H1 (cell line): ENCODE results near the gene UNK. TPM values are rescaled to one million over a fixed set of nuclear protein-coding genes. Genes with fewer than 3 reads are reported as not detected.

Experiments
- ASH2L ChIP-seq: fragments of 200-600, 300-600 bp; sonication (generic); IDR thresholded peaks from one replicate; pipeline ENCODE4 v1.7.1; 2017; ENCODE audit warnings: low read length
- BRCA1 ChIP-seq: IDR thresholded peaks from 2 replicates; pipeline ENCODE4 v1.6.1; 2012; ENCODE audit warnings: low read depth, low read length, improper control_type of control experiment
- GABPA ChIP-seq: IDR thresholded peaks from 2 replicates; pipeline ENCODE4 v1.6.1; 2011; ENCODE audit warnings: mild to moderate bottlenecking, low read length, moderate library complexity, borderline replicate concordance; ENCODE audit not compliant: insufficient read depth
- GTF2F1 ChIP-seq: IDR thresholded peaks from 2 replicates; pipeline ENCODE4 v1.6.1; 2012; ENCODE audit warnings: low read depth, low read length, improper control_type of control experiment, borderline replicate concordance
- HDAC2 ChIP-seq, 2 experiments: fragments of 300-600 bp in 1 of 2; sonication (generic) in 1 of 2; IDR thresholded peaks; 2 replicates each; pipeline ENCODE4 v1.6.1; 2011 to 2012; ENCODE audit warnings: low read depth in 2 of 2, low read length in 2 of 2, mild to moderate bottlenecking in 2 of 2, moderate library complexity in 2 of 2, borderline replicate concordance in 1 of 2, inconsistent platforms in 1 of 2
- JUN ChIP-seq: IDR thresholded peaks from 2 replicates; pipeline ENCODE4 v1.6.1; 2011; ENCODE audit warnings: low read depth, mild to moderate bottlenecking, improper control_type of control experiment, low read length
- KDM1A ChIP-seq: fragments of 200-600, 300-600 bp; sonication (generic); IDR thresholded peaks from 2 replicates; pipeline ENCODE4 v1.7.1; 2016; ENCODE audit warnings: mild to moderate bottlenecking, low read length, borderline replicate concordance
- NANOG ChIP-seq: IDR thresholded peaks from 2 replicates; pipeline ENCODE4 v1.6.1; 2011; ENCODE audit warnings: low read length, low read depth, mild to moderate bottlenecking, inconsistent platforms; ENCODE audit not compliant: insufficient read depth, poor library complexity, severe bottlenecking
- POU5F1 ChIP-seq: IDR thresholded peaks from 2 replicates; pipeline ENCODE4 v1.6.1; 2011; ENCODE audit warnings: low read depth, mild to moderate bottlenecking, low read length, moderate library complexity
- RAD21 ChIP-seq, 2 experiments: IDR thresholded peaks in 1 of 2; conservative IDR thresholded peaks in 1 of 2; 2 replicates each; pipeline ENCODE4 v1.6.1; 2011; ENCODE audit warnings: low read depth in 2 of 2, low read length in 2 of 2, improper control_type of control experiment in 1 of 2, inconsistent platforms in 1 of 2, mild to moderate bottlenecking in 1 of 2, moderate library complexity in 1 of 2
- RXRA ChIP-seq: IDR thresholded peaks from 2 replicates; pipeline ENCODE4 v1.6.1; 2011; ENCODE audit warnings: low read depth, mild to moderate bottlenecking, low read length, moderate library complexity; ENCODE audit not compliant: insufficient read depth
- SAP30 ChIP-seq: fragments of 300-600 bp; sonication (generic); IDR thresholded peaks from 2 replicates; pipeline ENCODE4 v1.7.1; 2012; ENCODE audit warnings: low read length, moderate library complexity, mild to moderate bottlenecking, inconsistent platforms; ENCODE audit not compliant: insufficient read depth, insufficient replicate concordance
- SIX5 ChIP-seq: IDR thresholded peaks from 2 replicates; pipeline ENCODE4 v1.6.1; 2011; ENCODE audit warnings: mild to moderate bottlenecking, low read depth, low read length
- SP1 ChIP-seq: IDR thresholded peaks from 2 replicates; pipeline ENCODE4 v1.6.1; 2011; ENCODE audit warnings: low read depth, low read length
- SP2 ChIP-seq: IDR thresholded peaks from 2 replicates; pipeline ENCODE4 v1.6.1; 2012; ENCODE audit warnings: mild to moderate bottlenecking, low read length, inconsistent platforms
- SP4 ChIP-seq: IDR thresholded peaks from 2 replicates; pipeline ENCODE4 v1.6.1; 2012; ENCODE audit warnings: low read length, inconsistent platforms
- SUZ12 ChIP-seq: fragments of 200-600 bp; sonication (generic); IDR thresholded peaks from 2 replicates; pipeline ENCODE4 v1.6.1; 2012; ENCODE audit warnings: mild to moderate bottlenecking, inconsistent platforms, low read length, moderate library complexity, mixed read lengths
- TAF1 ChIP-seq: IDR thresholded peaks from 2 replicates; pipeline ENCODE4 v1.6.1; 2011; ENCODE audit warnings: mild to moderate bottlenecking, low read depth, low read length
- TCF12 ChIP-seq: IDR thresholded peaks from 2 replicates; pipeline ENCODE4 v1.6.1; 2011; ENCODE audit warnings: low read depth, mild to moderate bottlenecking, low read length
- polyA plus RNA-seq, 7 experiments: library from polyadenylated mRNA; depleted of rRNA in 3 of 7; stranded (reverse) in 5 of 7; unstranded in 2 of 7; fragments of >200 nt in 5 of 7; fragments of 200-250 nt in 2 of 7; gene quantifications; 1 replicate in 5 of 7; 2 replicates in 1 of 7; 4 replicates in 1 of 7; pipeline versions ENCODE4 v1.2.1 to v1.2.3, GENCODE V29; 2011 to 2013; ENCODE audit warnings: missing spikeins in 2 of 7, mixed read lengths in 2 of 7
- total RNA-seq: library from RNA; stranded (reverse); fragmentation: NEBNext Ultra II Directional; extraction: Animal tissue kit (Norgen Biotek cat#: 25700); gene quantifications from 2 replicates; pipeline ENCODE4 v1.2.1, GENCODE V29; 2021
- TF ChIP-seq, protein P1 (sequence below): IDR thresholded peaks from 2 replicates; pipeline ENCODE4 v1.6.1; 2012; ENCODE audit warnings: inconsistent platforms
- TF ChIP-seq, protein P2 (sequence below): IDR thresholded peaks from 2 replicates; pipeline ENCODE4 v1.6.1; 2012; ENCODE audit warnings: inconsistent platforms
- TF ChIP-seq, protein P3 (sequence below): IDR thresholded peaks from 2 replicates; pipeline ENCODE4 v1.6.1; 2012; ENCODE audit warnings: low read length, inconsistent platforms

The UNK gene
- total and polyA plus RNA-seq, 2 of the 8 experiments (the other 6 are each of a cell fraction or from before 2014, with no cell fraction given), result 24.2 to 33.3 TPM

DNA sequence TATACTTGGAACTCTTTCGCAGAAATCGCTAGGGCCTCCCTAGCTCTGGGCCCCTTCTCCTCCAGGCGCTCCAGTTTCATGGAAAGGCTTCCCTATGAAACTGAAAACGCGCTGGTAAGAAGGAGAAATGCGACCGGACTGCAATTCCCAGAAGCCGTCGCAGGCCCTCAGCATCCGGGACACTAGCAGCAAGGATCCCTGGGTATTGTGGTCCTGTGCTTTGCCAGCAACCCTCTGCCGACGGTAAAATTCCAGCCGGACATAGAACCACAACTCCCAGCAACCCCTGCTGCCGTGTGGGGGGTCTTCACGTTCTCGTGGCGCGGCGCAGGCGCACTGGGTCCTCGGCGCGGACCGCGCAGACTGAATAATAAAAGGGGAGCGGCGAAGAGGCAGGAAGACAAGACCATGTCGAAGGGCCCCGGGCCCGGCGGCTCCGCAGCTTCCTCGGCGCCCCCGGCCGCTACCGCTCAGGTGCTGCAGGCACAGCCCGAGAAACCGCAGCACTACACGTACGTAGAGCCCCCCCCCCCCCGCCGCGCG, at the start of gene UNK (continued):
- TF ChIP-seq JUN, result no peak
- TF ChIP-seq BRCA1, result no peak
- peak; percentile 43 for TF ChIP-seq SP4
- no peak for TF ChIP-seq SP2
- TF ChIP-seq GTF2F1, result no peak
- no peak for TF ChIP-seq HDAC2 (IDR thresholded peaks at IDR 0.05; ENCODE audit: borderline replicate concordance in 1 of 2, low read depth in 2 of 2, low read length in 2 of 2)
- peak; percentile 87; the same call in 1 of the 2 replicates for TF ChIP-seq TAF1
- TF ChIP-seq SUZ12, result no peak
- TF ChIP-seq GABPA, result no peak
- no peak for TF ChIP-seq RXRA
- peak; percentile 100 for TF ChIP-seq SIX5
- TF ChIP-seq KDM1A, result no peak
- TF ChIP-seq SP1, result peak; percentile 72
- TF ChIP-seq, protein P1, sequence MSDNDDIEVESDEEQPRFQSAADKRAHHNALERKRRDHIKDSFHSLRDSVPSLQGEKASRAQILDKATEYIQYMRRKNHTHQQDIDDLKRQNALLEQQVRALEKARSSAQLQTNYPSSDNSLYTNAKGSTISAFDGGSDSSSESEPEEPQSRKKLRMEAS, result no peak
- TF ChIP-seq SAP30, result no peak
- peak; percentile 79; the same call in 1 of the 2 replicates for TF ChIP-seq TCF12
- no peak for TF ChIP-seq POU5F1
- peak; percentile 89 for TF ChIP-seq ASH2L
- TF ChIP-seq, protein P2, sequence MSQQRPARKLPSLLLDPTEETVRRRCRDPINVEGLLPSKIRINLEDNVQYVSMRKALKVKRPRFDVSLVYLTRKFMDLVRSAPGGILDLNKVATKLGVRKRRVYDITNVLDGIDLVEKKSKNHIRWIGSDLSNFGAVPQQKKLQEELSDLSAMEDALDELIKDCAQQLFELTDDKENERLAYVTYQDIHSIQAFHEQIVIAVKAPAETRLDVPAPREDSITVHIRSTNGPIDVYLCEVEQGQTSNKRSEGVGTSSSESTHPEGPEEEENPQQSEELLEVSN, result no peak
- TF ChIP-seq, protein P3, sequence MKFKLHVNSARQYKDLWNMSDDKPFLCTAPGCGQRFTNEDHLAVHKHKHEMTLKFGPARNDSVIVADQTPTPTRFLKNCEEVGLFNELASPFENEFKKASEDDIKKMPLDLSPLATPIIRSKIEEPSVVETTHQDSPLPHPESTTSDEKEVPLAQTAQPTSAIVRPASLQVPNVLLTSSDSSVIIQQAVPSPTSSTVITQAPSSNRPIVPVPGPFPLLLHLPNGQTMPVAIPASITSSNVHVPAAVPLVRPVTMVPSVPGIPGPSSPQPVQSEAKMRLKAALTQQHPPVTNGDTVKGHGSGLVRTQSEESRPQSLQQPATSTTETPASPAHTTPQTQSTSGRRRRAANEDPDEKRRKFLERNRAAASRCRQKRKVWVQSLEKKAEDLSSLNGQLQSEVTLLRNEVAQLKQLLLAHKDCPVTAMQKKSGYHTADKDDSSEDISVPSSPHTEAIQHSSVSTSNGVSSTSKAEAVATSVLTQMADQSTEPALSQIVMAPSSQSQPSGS, result no peak; the same call in none of the 2 replicates
- TF ChIP-seq NANOG, result no peak
- no peak for TF ChIP-seq RAD21 (IDR thresholded peaks at IDR 0.05 in 1 of 2, conservative IDR thresholded peaks at IDR 0.05 in 1 of 2; ENCODE audit: low read depth in 2 of 2, low read length in 2 of 2)
